Mesendoderm (in vitro differentiated cells): ENCODE data around the gene RTBDN.

Experiments used
- DNase-seq: peaks from one replicate; pipeline ENCODE4 v3.0.0; 2013
- H2AK5ac ChIP-seq: 2 replicates; pipeline ENCODE4 v1.6.1; 2013; ENCODE audit warnings: low read length, inconsistent platforms
- H2BK120ac ChIP-seq: 2 replicates; pipeline ENCODE4 v1.6.1; 2013; ENCODE audit warnings: low read depth, mild to moderate bottlenecking, low read length, moderate library complexity, mixed read lengths
- H2BK15ac ChIP-seq: replicated peaks from 2 replicates; pipeline ENCODE4 v1.6.1; 2013; ENCODE audit warnings: low read depth, mild to moderate bottlenecking, moderate library complexity
- H2BK5ac ChIP-seq: 2 replicates; pipeline ENCODE4 v1.6.1; 2013; ENCODE audit warnings: low read length, inconsistent platforms
- H3K18ac ChIP-seq: 2 replicates; pipeline ENCODE4 v1.6.1; 2013; ENCODE audit warnings: mild to moderate bottlenecking, low read length, mixed read lengths
- H3K23ac ChIP-seq: one replicate; pipeline ENCODE4 v1.6.1; 2013; ENCODE audit warnings: low read length
- H3K27ac ChIP-seq: 2 replicates; pipeline ENCODE4 v1.5.1; 2013; ENCODE audit warnings: low read depth, mild to moderate bottlenecking, inconsistent platforms, low read length, moderate library complexity
- H3K27me3 ChIP-seq: 2 replicates; pipeline ENCODE4 v1.6.1; 2013; ENCODE audit warnings: low read length, control low read depth, mild to moderate bottlenecking, inconsistent platforms; ENCODE audit not compliant: insufficient read depth, poor library complexity
- H3K36me3 ChIP-seq: 2 replicates; pipeline ENCODE4 v1.6.1; 2013; ENCODE audit warnings: low read length, inconsistent platforms; ENCODE audit not compliant: control insufficient read depth, insufficient read depth
- H3K4ac ChIP-seq: one replicate; pipeline ENCODE4 v1.6.1; 2013; ENCODE audit warnings: low read depth, mild to moderate bottlenecking, low read length, moderate library complexity
- H3K4me1 ChIP-seq: 2 replicates; pipeline ENCODE4 v1.6.1; 2013; ENCODE audit warnings: low read depth, low read length, inconsistent platforms; ENCODE audit not compliant: control insufficient read depth
- H3K4me2 ChIP-seq: 2 replicates; pipeline ENCODE4 v1.6.1; 2013; ENCODE audit warnings: low read length
- H3K4me3 ChIP-seq: 2 replicates; pipeline ENCODE4 v1.5.1; 2013; ENCODE audit warnings: mild to moderate bottlenecking, low read length
- H3K56ac ChIP-seq: one replicate; pipeline ENCODE4 v1.6.1; 2013; ENCODE audit warnings: low read length
- H3K79me1 ChIP-seq: 2 replicates; pipeline ENCODE4 v1.6.1; 2013; ENCODE audit warnings: low read length, inconsistent platforms
- H3K79me2 ChIP-seq: 2 replicates; pipeline ENCODE4 v1.6.1; 2013; ENCODE audit warnings: mild to moderate bottlenecking, low read length; ENCODE audit not compliant: control insufficient read depth, insufficient read depth
- H3K9ac ChIP-seq: 2 replicates; pipeline ENCODE4 v1.6.1; 2013; ENCODE audit warnings: low read length, inconsistent platforms
- H4K5ac ChIP-seq: one replicate; pipeline ENCODE4 v1.6.1; 2013; ENCODE audit warnings: low read length
- H4K8ac ChIP-seq: one replicate; pipeline ENCODE4 v1.6.1; 2013; ENCODE audit warnings: low read depth, mild to moderate bottlenecking, control low read depth, low read length, moderate library complexity
- WGBS: extraction: QIAGEN DNeasy Blood & Tissue Kit; methylation state at CpG from one replicate; pipeline ENCODE4 v1.1.7; 2013; ENCODE audit warnings: low lambda C conversion rate, missing lambda C conversion rate; ENCODE audit not compliant: insufficient coverage; ENCODE audit errors: extremely low coverage; 5-methylcytosine and 5-hydroxymethylcytosine counted together

RTBDN gene

DNA sequence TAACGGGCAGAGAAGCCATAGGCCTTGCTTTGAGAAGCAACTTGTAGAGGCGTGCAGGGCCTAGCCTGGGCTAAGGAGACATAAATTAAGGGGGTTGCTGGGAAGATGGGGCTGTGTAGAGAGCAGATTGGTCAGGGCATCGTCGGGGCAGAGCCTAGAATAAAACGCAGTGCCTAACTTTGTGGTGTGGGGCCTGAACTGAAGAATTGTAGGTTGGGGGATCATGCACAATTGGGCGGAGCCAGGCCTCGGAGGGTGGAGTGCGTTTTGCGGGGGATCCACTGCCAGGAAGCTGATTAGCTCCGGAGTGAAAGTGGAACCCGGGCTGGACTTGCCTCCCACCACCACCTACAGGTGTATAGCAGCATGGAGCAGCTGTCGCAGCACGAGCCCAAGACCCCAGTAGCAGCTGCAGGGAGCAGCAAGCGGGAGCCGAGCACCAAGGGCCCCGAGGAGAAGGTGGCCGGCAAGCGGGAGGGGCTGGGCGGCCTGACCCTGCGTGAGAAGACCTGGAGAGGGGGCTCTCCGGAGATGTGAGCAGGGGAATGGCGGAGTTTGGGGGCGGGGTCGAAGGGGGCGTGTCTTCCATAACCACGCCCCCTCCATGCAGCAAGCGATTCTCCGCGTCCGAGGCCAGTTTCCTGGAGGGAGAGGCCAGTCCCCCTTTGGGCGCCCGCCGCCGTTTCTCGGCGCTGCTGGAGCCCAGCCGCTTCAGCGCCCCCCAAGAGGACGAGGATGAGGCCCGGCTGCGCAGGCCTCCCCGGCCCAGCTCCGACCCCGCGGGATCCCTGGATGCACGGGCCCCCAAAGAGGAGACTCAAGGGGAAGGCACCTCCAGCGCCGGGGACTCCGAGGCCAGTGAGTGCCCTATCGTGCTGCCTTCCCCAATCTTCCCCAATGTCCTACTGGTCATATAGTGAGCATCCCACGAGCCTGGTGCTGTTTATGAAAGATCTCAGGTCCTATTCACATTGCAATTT lies 33.0 kb upstream of the RTBDN start:
- Histone ChIP-seq H3K4me2 (peak overlapping the region; percentile 64), H3K27ac (no peak overlapping the region), H3K4me3 (peak overlapping the region; percentile 44), H4K5ac (no peak overlapping the region), H2BK120ac (no peak overlapping the region), H3K27me3 (no peaks in the 10 kb centered on the region), H2BK5ac (no peak overlapping the region), H3K9ac (peak overlapping the region; percentile 80), H2AK5ac (no peak overlapping the region), H3K4me1 (no peaks in the 10 kb centered on the region), H3K23ac (no peak overlapping the region), H3K79me1 (no peaks in the 10 kb centered on the region), H4K8ac (no peak overlapping the region), H2BK15ac (no peak overlapping the region), H3K79me2 (no peaks in the 10 kb centered on the region), H3K36me3 (no peaks in the 10 kb centered on the region), H3K18ac (peak overlapping the region; percentile 82), H3K56ac (peak overlapping the region; percentile 91), H3K4ac (no peak overlapping the region)
- no CpG with 5 or more reads among the region's 51 CpGs for WGBS
- DNase-seq: peak; percentile 93

DNA sequence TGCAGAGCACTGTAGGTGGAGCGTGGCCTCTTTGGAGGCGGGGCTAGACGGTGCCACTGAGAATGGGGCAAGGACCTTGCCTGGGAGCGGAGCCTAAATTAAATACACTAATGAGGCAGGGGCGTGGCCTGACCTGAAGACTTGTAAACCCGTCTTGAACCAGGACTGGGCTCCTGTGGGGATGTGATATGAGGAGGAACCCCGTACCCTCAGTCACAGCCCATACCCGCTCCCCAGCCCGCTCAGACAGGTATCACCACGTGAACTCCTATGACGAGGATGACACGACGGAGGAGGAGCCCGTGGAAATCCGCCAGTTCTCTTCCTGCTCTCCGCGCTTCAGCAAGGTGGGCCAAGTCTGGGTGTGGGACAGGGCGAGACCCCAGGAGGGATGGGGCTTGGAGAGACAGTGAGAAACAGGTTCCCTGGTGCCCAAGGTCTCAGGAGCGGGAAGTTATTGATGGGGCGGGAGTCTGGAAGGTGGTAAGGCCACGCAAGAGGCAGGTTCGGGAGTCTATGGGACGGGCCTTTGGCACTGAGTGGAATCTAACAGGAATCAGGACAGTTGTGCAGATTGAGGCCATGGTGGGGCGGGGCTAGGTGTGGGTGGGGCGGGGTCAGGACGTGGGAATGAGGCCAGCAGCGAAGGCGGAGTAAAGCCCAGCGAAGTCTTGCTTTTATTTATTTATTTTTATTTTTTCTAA lies 32.2 kb upstream of the RTBDN start:
- no peak overlapping the region for H3K4me3 ChIP-seq
- no CpG with 5 or more reads among the region's 29 CpGs for WGBS
- no peak overlapping the region for H2AK5ac ChIP-seq

DNA sequence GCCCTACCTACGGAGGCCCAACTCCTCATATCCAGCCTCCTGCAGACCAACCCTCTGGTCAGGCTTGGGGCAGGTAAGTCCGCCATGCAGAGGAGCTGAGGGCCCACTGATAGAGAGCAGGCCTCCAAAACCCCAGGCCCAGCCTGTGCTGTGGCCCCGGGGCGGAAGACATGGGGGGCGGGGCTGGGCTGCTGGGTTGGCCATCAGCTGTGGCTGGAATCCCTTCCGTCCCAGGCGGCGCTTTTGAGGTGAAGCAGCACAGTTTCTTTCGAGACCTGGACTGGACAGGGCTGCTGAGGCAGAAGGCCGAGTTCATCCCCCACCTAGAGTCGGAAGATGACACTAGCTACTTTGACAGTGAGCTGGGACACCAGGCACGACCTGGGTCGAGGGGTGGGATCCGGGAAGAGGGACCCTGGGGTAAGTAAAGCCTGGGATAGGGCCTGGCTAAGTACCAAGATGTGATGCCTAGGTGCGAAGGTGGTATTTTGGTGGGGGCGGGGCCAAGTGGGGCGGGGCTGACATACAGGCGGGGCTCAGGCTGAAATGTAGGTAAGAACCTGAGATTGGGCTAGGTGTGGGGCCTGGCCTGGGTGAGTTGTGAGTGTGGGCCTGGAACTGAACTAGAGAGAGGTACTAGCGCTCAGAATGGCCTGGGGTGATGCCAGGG lies 31.5 kb upstream of the RTBDN start:
- Histone ChIP-seq H3K4ac (no peak overlapping the region), H4K8ac (no peak overlapping the region), H3K4me2 (no peak overlapping the region), H2AK5ac (no peak overlapping the region), H3K56ac (no peak overlapping the region), H3K4me1 (no peaks in the 10 kb centered on the region), H2BK5ac (no peak overlapping the region), H3K36me3 (no peaks in the 10 kb centered on the region), H3K23ac (no peak overlapping the region), H3K27ac (no peak overlapping the region), H4K5ac (no peak overlapping the region), H3K79me2 (no peaks in the 10 kb centered on the region), H3K27me3 (no peaks in the 10 kb centered on the region), H3K79me1 (no peaks in the 10 kb centered on the region), H3K9ac (no peak overlapping the region), H2BK15ac (no peak overlapping the region), H3K4me3 (no peak overlapping the region), H3K18ac (no peak overlapping the region), H2BK120ac (no peak overlapping the region)
- no CpG with 5 or more reads among the region's 19 CpGs for WGBS
- no peak for DNase-seq

More for the DNA sequence above, 32.2 kb upstream of the RTBDN start:
- Histone ChIP-seq H3K27ac (no peak overlapping the region), H3K79me2 (no peaks in the 10 kb centered on the region), H2BK5ac (no peak overlapping the region), H2BK15ac (no peak overlapping the region), H3K4ac (no peak overlapping the region), H3K27me3 (no peaks in the 10 kb centered on the region), H3K4me1 (no peaks in the 10 kb centered on the region), H3K23ac (no peak overlapping the region), H3K9ac (no peak overlapping the region), H2BK120ac (no peak overlapping the region), H3K36me3 (no peaks in the 10 kb centered on the region), H3K56ac (peak overlapping the region; percentile 76), H4K8ac (no peak overlapping the region), H4K5ac (no peak overlapping the region), H3K79me1 (no peaks in the 10 kb centered on the region), H3K18ac (no peak overlapping the region), H3K4me2 (no peak overlapping the region)
- DNase-seq: no peak

DNA sequence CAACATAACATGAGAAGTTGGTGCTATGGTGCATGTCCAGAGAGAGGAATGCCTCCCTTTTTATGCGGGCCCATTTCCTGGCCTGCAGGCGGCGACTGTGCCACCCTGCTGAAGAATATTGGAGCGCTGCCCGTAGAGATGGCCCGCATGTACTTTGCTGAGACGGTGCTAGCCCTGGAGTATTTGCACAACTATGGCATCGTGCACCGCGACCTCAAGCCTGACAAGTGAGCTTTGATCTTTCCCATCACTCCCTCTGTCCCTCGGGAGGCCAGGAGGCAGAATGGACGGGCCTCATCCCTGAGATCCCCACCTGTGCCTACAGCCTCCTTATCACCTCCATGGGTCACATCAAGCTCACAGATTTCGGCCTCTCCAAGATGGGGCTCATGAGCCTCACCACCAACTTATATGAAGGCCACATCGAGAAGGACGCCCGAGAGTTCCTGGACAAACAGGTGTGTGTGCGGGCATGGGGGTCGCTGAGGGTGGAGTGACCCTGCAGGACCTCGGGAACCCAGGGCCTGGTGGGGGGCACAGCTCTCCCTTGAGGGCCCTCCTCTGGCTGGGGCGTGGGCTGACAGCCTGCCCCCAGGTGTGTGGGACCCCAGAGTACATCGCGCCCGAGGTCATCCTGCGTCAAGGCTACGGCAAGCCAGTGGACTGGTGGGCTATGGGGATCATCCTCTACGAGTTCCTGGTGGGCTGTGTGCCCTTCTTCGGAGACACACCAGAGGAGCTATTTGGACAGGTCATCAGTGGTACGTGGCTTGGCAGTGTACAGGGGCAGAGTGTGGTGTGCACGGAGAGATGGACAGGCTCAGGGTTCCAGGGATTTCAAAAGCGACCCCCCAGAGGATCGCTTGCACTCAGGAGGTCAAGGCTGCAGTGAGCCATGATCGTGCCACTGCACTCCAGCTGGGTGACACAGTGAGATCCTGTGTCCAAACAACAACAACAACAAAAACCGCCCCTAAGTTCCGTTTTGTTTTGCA lies 30.6 kb upstream of the RTBDN start:
- H3K27ac ChIP-seq: no peak overlapping the region
- H3K9ac ChIP-seq: no peak overlapping the region
- no peaks in the 10 kb centered on the region for H3K27me3 ChIP-seq
- H3K4me3 ChIP-seq: no peak overlapping the region
- H3K36me3 ChIP-seq: no peaks in the 10 kb centered on the region
- H2AK5ac ChIP-seq: no peak overlapping the region
- no peak overlapping the region for H3K4ac ChIP-seq
- H2BK5ac ChIP-seq: no peak overlapping the region
- DNase-seq: no peak
- H4K8ac ChIP-seq: no peak overlapping the region
- H3K4me2 ChIP-seq: no peak overlapping the region
- no peaks in the 10 kb centered on the region for H3K79me2 ChIP-seq
- H3K79me1 ChIP-seq: no peaks in the 10 kb centered on the region
- H2BK120ac ChIP-seq: no peak overlapping the region
- H4K5ac ChIP-seq: no peak overlapping the region
- H3K4me1 ChIP-seq: no peaks in the 10 kb centered on the region
- WGBS: no CpG with 5 or more reads among the region's 34 CpGs
- H3K18ac ChIP-seq: no peak overlapping the region
- H3K23ac ChIP-seq: no peak overlapping the region
- no peak overlapping the region for H3K56ac ChIP-seq
- no peak overlapping the region for H2BK15ac ChIP-seq

DNA sequence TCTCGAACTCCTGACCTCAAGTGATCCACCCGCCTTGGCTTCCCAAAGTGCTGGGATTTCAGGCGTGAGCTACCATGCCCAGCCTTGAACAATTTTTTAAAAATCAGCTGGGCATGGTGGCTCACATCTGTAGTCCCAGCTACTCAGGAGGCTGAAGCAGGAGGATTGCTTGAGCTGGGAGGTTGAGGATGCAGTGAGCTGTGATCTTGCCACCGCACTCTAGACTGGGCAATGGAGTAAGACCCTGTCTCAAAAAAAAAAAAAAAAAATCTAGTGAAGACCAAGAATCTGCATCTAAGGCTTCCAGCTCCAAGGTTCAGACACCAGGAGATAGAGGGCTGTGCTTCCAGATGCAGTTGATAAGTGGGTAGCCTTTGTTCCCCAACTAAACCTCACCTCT lies 29.8 kb upstream of the RTBDN start:
- H4K8ac ChIP-seq: no peak overlapping the region
- WGBS: no CpG with 5 or more reads among the region's 4 CpGs
- no peak overlapping the region for H2BK5ac ChIP-seq

More for the DNA sequence above, 29.8 kb upstream of the RTBDN start:
- H2BK120ac ChIP-seq: no peak overlapping the region
- H3K18ac ChIP-seq: no peak overlapping the region
- H3K56ac ChIP-seq: no peak overlapping the region
- no peak overlapping the region for H3K4me2 ChIP-seq
- no peak overlapping the region for H2AK5ac ChIP-seq
- H3K4me1 ChIP-seq: no peaks in the 10 kb centered on the region
- no peaks in the 10 kb centered on the region for H3K27me3 ChIP-seq
- no peak overlapping the region for H3K4me3 ChIP-seq
- H3K79me1 ChIP-seq: no peaks in the 10 kb centered on the region
- no peaks in the 10 kb centered on the region for H3K79me2 ChIP-seq
- H2BK15ac ChIP-seq: no peak overlapping the region
- no peak overlapping the region for H3K4ac ChIP-seq
- no peak for DNase-seq
- H3K23ac ChIP-seq: no peak overlapping the region
- no peak overlapping the region for H3K9ac ChIP-seq
- no peak overlapping the region for H3K27ac ChIP-seq
- H4K5ac ChIP-seq: no peak overlapping the region
- no peaks in the 10 kb centered on the region for H3K36me3 ChIP-seq
